Gastrocnemius medialis (tissue), 4 donors: ENCODE data around the gene DUOXA2.

Experiments
- CTCF ChIP-seq, 5 experiments: fragments of 450-650 bp in 3 of 5; fragments of 200-600 bp in 2 of 5; sonication (generic) in 2 of 5; IDR thresholded peaks in 4 of 5; conservative IDR thresholded peaks in 1 of 5; 1 replicate in 4 of 5; 2 replicates in 1 of 5; pipeline ENCODE4 v1.5.1; 2016 to 2019; ENCODE audit warnings: antibody characterized with exemption in 5 of 5, mild to moderate bottlenecking in 3 of 5, moderate library complexity in 3 of 5
- POLR2A ChIP-seq, 2 donors: fragments of 450-650 bp; IDR thresholded peaks; one replicate each; pipeline ENCODE4 v1.6.1; 2017; ENCODE audit warnings: antibody characterized with exemption in 2 of 2, mild to moderate bottlenecking in 2 of 2, moderate library complexity in 2 of 2

DNA sequence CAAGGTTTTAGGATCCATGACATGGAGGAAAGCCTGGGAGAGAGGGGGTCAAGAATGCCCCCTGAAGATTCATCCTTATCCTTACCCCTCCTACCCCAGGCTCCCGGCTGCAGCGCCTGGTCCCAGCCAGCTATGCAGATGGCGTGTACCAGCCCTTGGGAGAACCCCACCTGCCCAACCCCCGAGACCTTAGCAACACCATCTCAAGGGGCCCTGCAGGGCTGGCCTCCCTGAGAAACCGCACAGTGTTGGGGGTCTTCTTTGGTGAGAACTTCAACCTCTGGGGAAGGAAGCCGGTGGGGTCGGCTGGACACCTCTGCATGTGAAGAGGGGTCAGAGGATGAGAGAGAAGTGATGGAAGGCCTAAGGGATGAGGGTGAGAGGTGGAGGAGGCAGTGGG lies 19.9 kb downstream of the DUOXA2 start:
- no peak for TF ChIP-seq CTCF (IDR thresholded peaks at IDR 0.05 in 4 of 5, conservative IDR thresholded peaks at IDR 0.05 in 1 of 5)
- TF ChIP-seq POLR2A (IDR thresholded peaks at IDR 0.05): no peak
